Activated T-cell treated with anti-CD3 and anti-CD28 coated beads, Interleukin-2, amount 50 U/mL, for 48 hours (primary cell): Measurements from ENCODE around the gene KIAA1191.

Experiments used
- DNase-seq, 2 experiments: peaks; one replicate each; pipeline ENCODE4 v3.0.0-alpha.2; 2020

The KIAA1191 gene

GRCh38 chr5:176389135-176390123, 27.9 kb upstream of the KIAA1191 start:
- DNase-seq, result no peak

- peak; percentile 98 to 99 for DNase-seq
Measured at GRCh38 chr5:176388444-176389134, 27.0 kb upstream of the KIAA1191 start, which contains the start of the genes HIGD2A and NOP16. Gene HIGD2A, plus strand, starts transcription at chr5:176388751. Its CDS starts 69 bp downstream, at chr5:176388820. Gene NOP16, minus strand, starts transcription at chr5:176388598. Its CDS starts 59 bp downstream, at chr5:176388539.

DNA sequence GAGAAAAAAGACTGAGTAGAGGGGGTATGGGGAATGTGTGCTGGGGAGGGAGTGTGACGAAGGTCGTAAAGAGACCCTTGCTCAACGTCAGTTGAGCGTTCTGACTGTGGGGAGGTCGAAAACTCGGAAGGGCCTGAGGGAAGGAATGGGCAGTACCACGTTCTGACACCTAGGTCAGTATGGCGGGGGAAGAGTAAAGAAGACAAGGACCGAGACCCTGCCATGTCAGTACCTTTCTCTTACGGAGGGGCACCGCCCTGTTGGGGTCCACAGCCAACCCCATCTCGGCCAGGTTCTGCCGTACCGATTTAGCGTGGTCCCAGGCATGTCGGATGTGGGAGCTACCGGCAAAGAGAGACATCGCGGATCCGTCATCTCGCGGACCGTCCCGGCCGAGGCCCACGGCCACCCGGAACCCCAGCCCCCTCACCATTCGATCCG, 26.5 kb upstream of the KIAA1191 start:
- DNase-seq, result peak in 1 of 2 experiments; percentile 39

DNA sequence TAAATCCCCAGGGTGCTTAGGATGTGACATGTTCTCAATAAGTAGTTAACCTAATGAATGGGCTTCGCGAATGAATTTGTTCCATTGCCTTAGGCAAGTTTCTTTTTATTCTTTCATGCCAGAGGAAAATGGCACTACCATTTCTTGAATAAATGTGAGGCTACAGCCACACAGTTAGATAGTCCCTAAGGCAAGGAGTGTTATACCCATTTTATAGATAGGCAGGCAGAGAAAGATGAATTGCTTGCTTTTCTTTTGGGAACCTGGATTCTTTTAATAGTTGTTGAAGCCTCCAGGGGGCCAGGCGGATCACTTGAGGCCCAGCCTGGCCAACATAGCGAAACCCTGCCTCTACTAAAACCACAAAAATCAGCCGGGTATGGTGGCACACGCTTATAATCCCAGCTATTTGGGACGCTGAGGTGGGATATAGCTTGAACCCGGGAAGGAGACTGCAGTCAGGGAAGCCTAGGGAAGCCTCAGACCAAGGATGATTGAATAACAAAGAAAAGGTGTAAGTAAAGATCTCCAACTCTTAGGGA, 25.9 kb upstream of the KIAA1191 start:
- DNase-seq, result no peak

GRCh38 chr5:176386491-176386890, 24.9 kb upstream of the KIAA1191 start:
- DNase-seq, result no peak

DNA sequence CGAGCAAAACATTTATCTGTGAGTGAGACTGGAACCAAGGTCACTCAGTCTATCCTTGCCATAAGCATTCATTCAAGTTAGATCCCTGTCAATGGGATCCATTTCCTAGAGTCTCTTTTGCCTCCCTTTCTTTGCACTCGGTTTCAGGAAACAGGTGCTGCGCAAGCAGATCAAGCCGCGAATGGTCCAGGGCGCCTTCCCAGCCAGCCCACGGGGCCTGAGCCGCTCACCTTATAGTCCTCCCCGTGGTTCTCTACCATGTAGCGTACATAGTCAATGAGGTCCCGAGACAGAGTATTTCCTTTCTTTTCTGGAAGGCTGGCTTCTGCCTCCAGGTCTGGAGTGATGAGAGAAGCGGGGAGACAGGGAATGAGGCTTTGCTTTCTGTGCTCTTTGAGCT, 23.4 kb upstream of the KIAA1191 start:
- DNase-seq, result no peak

GRCh38 chr5:176384366-176384930, 22.9 kb upstream of the KIAA1191 start:
- no peak for DNase-seq

DNA sequence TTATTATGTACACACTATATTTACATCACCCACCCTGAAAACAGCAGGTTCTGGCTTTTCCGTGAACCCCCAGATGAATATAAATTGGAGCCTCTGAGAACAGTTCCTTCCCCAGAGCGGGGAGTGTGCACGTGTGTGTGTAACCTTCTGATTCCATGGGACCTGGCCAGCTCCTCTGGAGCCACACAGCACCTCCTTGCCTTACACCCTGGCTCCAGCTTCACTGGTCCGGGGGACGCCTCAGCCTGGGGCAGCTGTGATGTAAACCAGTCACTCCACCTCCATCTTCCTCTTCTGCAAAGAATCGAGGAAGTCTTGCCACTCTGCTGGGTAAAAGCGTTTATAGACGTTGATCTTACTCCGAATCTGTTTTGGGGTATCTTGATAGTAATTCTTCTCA, 22.4 kb upstream of the KIAA1191 start:
- no peak for DNase-seq

GRCh38 chr5:176383248-176383905, 21.8 kb upstream of the KIAA1191 start:
- no peak for DNase-seq

- no peak for DNase-seq
Measured at GRCh38 chr5:176382721-176383120, 21.2 kb upstream of the KIAA1191 start.

GRCh38 chr5:176381979-176382378, 20.4 kb upstream of the KIAA1191 start:
- no peak for DNase-seq

GRCh38 chr5:176381423-176381822, 19.9 kb upstream of the KIAA1191 start:
- DNase-seq, result no peak

- DNase-seq, result no peak
Measured at GRCh38 chr5:176379881-176380280, 18.3 kb upstream of the KIAA1191 start.

- no peak for DNase-seq
Measured at GRCh38 chr5:176373100-176373818, 11.7 kb upstream of the KIAA1191 start.

DNA sequence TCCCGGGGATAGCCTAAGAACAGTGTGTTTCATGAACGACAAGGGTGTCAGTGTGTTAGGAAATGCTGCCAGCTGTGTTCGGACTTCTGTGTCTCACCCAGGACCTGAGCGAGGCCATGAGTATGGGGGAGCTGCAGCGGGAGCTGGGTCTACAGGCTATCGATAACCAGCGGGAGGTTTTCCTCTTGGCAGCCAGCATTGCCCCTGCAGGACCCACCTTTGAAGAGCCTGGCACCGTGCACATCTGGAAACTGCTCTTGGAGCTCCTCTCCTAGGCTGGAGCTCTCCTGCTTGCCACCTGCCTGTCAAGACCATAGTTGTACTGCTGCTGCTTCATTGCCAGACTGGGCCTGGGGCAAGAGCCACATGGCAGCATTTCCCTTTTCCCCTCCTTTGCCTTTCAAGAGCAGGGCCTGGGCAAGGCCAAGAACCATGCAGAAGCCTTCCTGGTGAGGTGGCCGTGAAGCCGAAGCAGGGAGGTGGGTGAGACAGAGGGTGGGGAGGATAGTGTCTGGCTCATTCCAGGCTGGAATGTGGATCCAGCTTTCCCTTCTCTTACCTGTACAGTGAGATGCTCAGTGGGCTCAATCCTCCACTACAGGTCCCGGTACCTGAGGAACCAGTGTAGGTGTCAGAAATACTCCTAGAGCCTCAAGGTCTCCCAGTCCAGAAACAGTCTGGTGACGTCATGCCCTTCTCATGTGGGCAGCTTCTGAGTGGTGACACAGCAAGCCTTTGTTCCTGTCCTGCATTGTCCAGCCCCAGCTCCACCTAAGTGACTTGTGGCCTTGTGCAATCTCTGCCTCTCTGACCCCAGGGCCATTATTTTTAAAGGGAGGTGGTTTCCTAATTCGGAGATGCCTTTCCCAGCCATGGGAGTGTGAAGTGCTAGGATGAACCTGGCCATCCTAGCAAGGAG, 10.3 kb upstream of the KIAA1191 start:
- no peak for DNase-seq

GRCh38 chr5:176369934-176370711, 8.6 kb upstream of the KIAA1191 start:
- DNase-seq, result no peak

DNA sequence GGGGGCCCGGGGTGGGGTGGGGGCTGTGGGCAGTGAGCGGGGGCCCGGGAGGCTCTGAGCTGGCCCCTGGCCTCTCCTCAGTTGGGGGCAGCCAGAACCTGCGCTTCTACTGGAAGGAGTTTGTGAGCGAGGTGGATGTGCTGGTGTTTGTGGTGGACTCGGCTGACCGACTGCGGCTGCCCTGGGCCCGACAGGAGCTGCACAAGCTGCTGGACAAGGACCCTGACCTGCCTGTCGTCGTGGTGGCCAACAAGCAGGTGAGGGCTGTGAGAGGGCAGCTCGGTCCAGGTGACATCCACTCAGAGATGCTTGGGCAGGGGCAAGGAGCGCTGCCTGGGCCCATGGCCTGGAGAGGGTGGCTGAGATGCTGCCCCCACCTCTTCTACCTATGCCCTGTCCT, 7.2 kb upstream of the KIAA1191 start:
- no peak for DNase-seq

- no peak for DNase-seq
Measured at GRCh38 chr5:176366232-176366894, 4.8 kb upstream of the KIAA1191 start.
